Smooth muscle cell of bladder (primary cell): ENCODE data around the gene CUL4A. TPM values are rescaled to one million over a fixed set of nuclear protein-coding genes. Genes with fewer than 3 reads are reported as not detected.

Source experiments
- total RNA-seq: library from RNA; depleted of rRNA; stranded (reverse); fragments of >200 nt; gene quantifications from 2 replicates; pipeline ENCODE4 v1.2.3, GENCODE V29; 2014

CUL4A gene
- 78.5 and 103 TPM in 2 replicates for total RNA-seq

DNA sequence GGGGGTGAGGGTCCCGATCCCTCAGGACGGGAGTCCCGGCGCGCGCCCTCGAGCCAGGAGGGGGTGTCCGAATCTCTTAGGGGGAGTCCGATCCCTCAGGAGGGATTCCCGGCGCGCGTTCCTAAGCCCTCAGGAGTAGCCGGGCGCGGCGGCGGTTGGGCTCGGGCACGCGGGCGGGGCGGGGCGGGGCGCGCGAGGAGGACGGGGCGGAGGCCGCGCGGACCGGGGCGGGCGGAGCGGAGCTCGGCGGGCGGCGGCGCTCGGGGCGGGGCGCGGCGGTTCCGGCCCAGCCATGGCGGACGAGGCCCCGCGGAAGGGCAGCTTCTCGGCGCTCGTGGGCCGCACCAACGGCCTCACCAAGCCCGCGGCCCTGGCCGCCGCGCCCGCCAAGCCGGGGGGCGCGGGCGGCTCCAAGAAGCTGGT is at the start of gene CUL4A:
TSS of gene CUL4A (plus strand) at position 278 of the 423 bp plus-strand sequence. CDS start at position 293, 15 bp downstream.

DNA sequence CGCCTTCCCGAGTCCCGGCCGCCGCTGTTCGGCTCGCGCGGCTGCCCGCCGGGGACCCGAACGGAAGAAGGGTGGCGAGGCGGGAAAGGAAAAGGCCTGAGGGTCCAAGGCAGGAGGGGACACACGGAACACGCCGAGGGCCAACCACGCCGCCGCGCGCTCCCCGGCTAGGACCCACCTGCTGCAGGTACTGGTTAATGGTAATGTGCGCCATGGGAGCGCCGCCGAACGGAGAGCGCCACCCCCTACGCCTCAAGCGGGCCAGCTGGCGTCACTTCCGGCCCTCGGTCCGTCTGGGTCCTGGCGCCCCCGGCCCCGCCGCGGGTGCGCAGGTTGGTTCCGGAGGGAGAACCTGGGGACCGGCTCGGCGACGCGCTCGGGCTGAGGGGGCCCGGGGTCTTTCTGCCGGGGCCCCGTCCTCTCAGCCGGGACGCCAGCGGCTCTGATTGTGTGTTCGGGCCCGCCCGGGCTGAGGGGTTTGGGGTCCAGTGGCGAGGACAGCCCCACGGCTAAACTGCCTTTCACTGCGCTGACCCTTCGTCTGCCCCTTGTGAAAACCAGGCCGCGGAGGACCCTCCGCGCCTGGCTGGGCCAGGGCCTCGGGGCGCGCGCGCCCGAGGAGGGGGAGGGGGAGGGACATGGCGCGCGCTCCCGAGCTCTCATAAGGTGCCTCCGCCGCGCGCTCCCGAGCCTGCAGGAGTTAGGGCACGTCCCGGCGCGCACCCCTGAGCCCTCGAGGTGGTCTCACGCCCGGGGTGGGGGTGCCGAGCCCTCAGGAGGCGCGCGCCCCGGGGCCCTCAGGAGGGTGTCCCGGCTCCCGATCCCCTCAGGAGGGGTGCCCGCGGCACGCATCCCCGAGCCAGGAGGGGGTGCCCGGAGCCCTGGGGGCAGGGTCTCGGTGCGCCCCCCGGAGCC is 735 bp upstream of the CUL4A start, which contains the start of gene PCID2:
TSS of gene PCID2 (minus strand) at position 249 of the 915 bp plus-strand sequence. CDS start at position 214, 35 bp downstream.

GRCh38 chr13:113296823-113297369 is 87.5 kb downstream of the CUL4A start, which contains the start of gene LAMP1:
LAMP1 (plus strand) TSS chr13:113297239; CDS start chr13:113297435, 196 bp downstream.

Other genes with a start within 250 kb of the CUL4A start
- 0.14 and 0.55 TPM in 2 replicates for gene MCF2L, start 240.4 kb upstream of the CUL4A start, total RNA-seq
- not detected in 2 replicates for gene F7, start 103.8 kb upstream of the CUL4A start, total RNA-seq
- 10.7 and 21.6 TPM in 2 replicates for gene F10, start 86.8 kb upstream of the CUL4A start, total RNA-seq
- gene PROZ, start 51.0 kb upstream of the CUL4A start, total RNA-seq = not detected in 2 replicates
- 55.9 and 72.8 TPM in 2 replicates for gene PCID2, start 944 bp upstream of the CUL4A start, total RNA-seq
- 147 and 215 TPM in 2 replicates for gene LAMP1, start 87.6 kb downstream of the CUL4A start, total RNA-seq
- 2.3 and 3.1 TPM in 2 replicates for gene GRTP1, start 154.5 kb downstream of the CUL4A start, total RNA-seq
- gene ADPRHL1, start 243.9 kb downstream of the CUL4A start, total RNA-seq = 1.3 and 1.6 TPM in 2 replicates